KOPT-K1 (cell line): Measurements from ENCODE around the gene SLC9A8.
"Not testable (repeated sequence)": the region's sequence is repeated elsewhere in the genome, so short reads cannot be mapped to it uniquely, and the experiment has no call there.

Source experiments
- H3K27ac ChIP-seq: fragments of 200-600 bp; sonication (generic); 2 replicates; pipeline ENCODE4 v1.5.1; 2016; ENCODE audit warnings: antibody characterized with exemption, mild to moderate bottlenecking, low read depth, low read length; ENCODE audit not compliant: poor library complexity, severe bottlenecking
- H3K36me3 ChIP-seq: fragments of 200-600 bp; sonication (generic); 2 replicates; pipeline ENCODE4 v1.5.1; 2017; ENCODE audit warnings: antibody characterized with exemption, mild to moderate bottlenecking, low read length, moderate library complexity; ENCODE audit not compliant: insufficient read depth
- H3K9me3 ChIP-seq: fragments of 200-600 bp; sonication (generic); 2 replicates; pipeline ENCODE4 v1.5.1; 2017; ENCODE audit warnings: antibody characterized with exemption, low read length, mild to moderate bottlenecking; ENCODE audit not compliant: insufficient read depth, poor library complexity, severe bottlenecking

The SLC9A8 gene

GRCh38 chr20:49845060-49845459, 32.4 kb downstream of the SLC9A8 start:
- H3K36me3 ChIP-seq, result peaks cover 48% of the 10 kb centered on the region
- no peak overlapping the region for H3K27ac ChIP-seq
- no peaks in the 10 kb centered on the region for H3K9me3 ChIP-seq

- H3K9me3 ChIP-seq, result no peaks in the 10 kb centered on the region
- peaks cover 59% of the 10 kb centered on the region for H3K36me3 ChIP-seq
- no peak overlapping the region for H3K27ac ChIP-seq
These were observed 33.7 kb downstream of the SLC9A8 start for GRCh38 chr20:49846206-49846807.

- peaks cover 66% of the 10 kb centered on the region for H3K36me3 ChIP-seq
- H3K27ac ChIP-seq, result no peak overlapping the region
- H3K9me3 ChIP-seq, result no peaks in the 10 kb centered on the region
These were observed 38.0 kb downstream of the SLC9A8 start for GRCh38 chr20:49850463-49851230.

- Histone ChIP-seq H3K36me3 (peaks cover 68% of the 10 kb centered on the region), H3K9me3 (no peaks in the 10 kb centered on the region), H3K27ac (no peak overlapping the region)
These were observed 38.6 kb downstream of the SLC9A8 start for GRCh38 chr20:49851231-49851705.

- peaks cover 74% of the 10 kb centered on the region for H3K36me3 ChIP-seq
- no peaks in the 10 kb centered on the region for H3K9me3 ChIP-seq
These were observed 39.4 kb downstream of the SLC9A8 start for GRCh38 chr20:49851991-49852390.

GRCh38 chr20:49852522-49853080, 40.0 kb downstream of the SLC9A8 start:
- Histone ChIP-seq H3K27ac (no peak overlapping the region), H3K9me3 (no peaks in the 10 kb centered on the region), H3K36me3 (peaks cover 80% of the 10 kb centered on the region)

More at GRCh38 chr20:49851991-49852390, 39.4 kb downstream of the SLC9A8 start:
- H3K27ac ChIP-seq, result no peak overlapping the region

GRCh38 chr20:49853640-49854039, 41.0 kb downstream of the SLC9A8 start:
- Histone ChIP-seq H3K9me3 (no peaks in the 10 kb centered on the region), H3K27ac (no peak overlapping the region), H3K36me3 (peaks cover 73% of the 10 kb centered on the region)

- no peak overlapping the region for H3K27ac ChIP-seq
- H3K36me3 ChIP-seq, result peaks cover 73% of the 10 kb centered on the region
These were observed 41.7 kb downstream of the SLC9A8 start for GRCh38 chr20:49854190-49854875.

GRCh38 chr20:49856904-49857303, 44.3 kb downstream of the SLC9A8 start:
- no peak overlapping the region for H3K27ac ChIP-seq
- H3K36me3 ChIP-seq, result peaks cover 55% of the 10 kb centered on the region
- H3K9me3 ChIP-seq, result no peaks in the 10 kb centered on the region

More at GRCh38 chr20:49854190-49854875, 41.7 kb downstream of the SLC9A8 start:
- H3K9me3 ChIP-seq, result no peaks in the 10 kb centered on the region

GRCh38 chr20:49858076-49858585, 45.5 kb downstream of the SLC9A8 start:
- H3K36me3 ChIP-seq, result peaks cover 54% of the 10 kb centered on the region
- no peaks in the 10 kb centered on the region for H3K9me3 ChIP-seq
- H3K27ac ChIP-seq, result no peak overlapping the region

GRCh38 chr20:49859011-49859410, 46.4 kb downstream of the SLC9A8 start:
- no peaks in the 10 kb centered on the region for H3K9me3 ChIP-seq
- H3K36me3 ChIP-seq, result peaks cover 52% of the 10 kb centered on the region
- no peak overlapping the region for H3K27ac ChIP-seq

GRCh38 chr20:49859807-49860206, 47.2 kb downstream of the SLC9A8 start:
- H3K27ac ChIP-seq, result no peak overlapping the region

GRCh38 chr20:49861232-49861631, 48.6 kb downstream of the SLC9A8 start:
- H3K9me3 ChIP-seq, H3K27ac ChIP-seq: not testable (repeated sequence)
- H3K36me3 ChIP-seq, result peaks cover 52% of the 10 kb centered on the region

More at GRCh38 chr20:49859807-49860206, 47.2 kb downstream of the SLC9A8 start:
- H3K36me3 ChIP-seq, result peaks cover 52% of the 10 kb centered on the region
- no peaks in the 10 kb centered on the region for H3K9me3 ChIP-seq

GRCh38 chr20:49862607-49863200, 50.1 kb downstream of the SLC9A8 start:
- H3K9me3 ChIP-seq, result no peaks in the 10 kb centered on the region
- H3K27ac ChIP-seq, result no peak overlapping the region
- peaks cover 51% of the 10 kb centered on the region for H3K36me3 ChIP-seq
